Raji (cell line): ENCODE results near the gene ANO2.

Source experiments
- POLR2A ChIP-seq: IDR thresholded peaks from 2 replicates; pipeline ENCODE4 v1.6.1; 2011; ENCODE audit warnings: low read depth, low read length, control low read depth; ENCODE audit not compliant: insufficient read depth

Gene ANO2

DNA sequence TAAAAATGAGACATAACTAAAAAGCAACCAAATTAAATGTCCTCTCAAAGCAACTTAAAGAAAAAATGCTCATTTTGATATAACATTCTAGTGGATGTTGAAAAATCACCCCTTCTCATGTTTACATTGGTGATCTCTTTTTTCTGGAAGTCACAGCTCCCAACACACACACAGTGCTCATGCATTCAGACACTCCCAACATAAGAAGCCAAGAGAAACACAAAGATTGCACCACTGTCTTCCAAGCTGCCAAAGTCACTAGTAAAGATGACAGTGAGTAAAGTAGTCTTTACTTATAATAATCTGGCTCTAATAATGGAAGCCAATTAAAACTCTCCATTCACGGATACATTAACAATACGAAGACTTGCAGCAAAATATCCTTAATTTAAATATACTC lies 294.8 kb downstream of the ANO2 start:
- TF ChIP-seq POLR2A, result no peak

DNA sequence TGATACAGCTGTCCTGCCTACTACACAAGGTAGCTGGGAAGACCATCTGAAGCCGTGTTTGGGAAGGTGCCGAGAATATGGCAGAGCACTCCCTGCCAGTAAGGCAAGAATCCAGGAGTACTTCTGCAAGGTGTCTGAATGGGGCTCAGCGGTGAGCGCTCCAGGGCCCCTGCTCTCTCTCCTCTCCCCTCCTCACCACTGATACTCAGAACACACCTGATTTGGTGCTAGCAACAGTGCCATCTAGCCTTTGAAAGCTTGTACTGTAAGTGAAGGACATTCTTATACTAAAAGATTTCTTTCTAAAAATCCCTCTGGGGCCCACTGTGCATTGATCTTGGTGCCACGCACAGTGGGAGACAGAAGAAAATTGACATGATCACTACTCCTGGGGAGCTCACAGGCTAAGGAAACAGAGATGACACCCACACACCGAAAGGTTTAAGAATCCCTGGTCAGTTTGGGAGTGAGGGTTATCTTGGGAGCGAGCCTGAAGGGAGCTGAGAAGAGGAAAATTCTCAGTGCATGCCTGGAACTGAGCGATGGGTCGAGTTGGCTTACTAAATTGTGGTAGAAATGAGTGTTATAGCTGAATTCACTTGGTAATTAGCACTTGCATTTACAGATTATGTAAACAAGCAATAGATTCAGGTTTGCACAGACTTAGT lies 296.2 kb downstream of the ANO2 start:
- no peak for TF ChIP-seq POLR2A

DNA sequence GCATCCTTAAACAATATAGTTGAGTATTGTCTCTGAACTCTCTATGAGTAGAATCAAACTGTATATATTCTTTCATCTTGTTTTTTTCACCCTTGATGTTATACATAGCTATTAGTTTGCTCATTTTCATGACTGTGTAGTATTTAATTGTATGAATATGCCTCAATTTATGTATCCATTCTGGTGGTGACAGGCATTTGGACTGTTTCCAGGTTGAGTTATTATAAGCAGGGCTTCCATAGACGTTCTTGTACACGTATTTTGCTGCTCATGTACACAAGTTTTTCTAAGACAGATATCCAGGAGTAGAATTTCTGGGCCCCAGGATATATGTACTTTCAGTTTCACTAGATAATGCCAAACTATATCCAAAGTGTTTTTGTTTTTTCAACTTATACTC lies 301.8 kb downstream of the ANO2 start:
- TF ChIP-seq POLR2A, result no peak

DNA sequence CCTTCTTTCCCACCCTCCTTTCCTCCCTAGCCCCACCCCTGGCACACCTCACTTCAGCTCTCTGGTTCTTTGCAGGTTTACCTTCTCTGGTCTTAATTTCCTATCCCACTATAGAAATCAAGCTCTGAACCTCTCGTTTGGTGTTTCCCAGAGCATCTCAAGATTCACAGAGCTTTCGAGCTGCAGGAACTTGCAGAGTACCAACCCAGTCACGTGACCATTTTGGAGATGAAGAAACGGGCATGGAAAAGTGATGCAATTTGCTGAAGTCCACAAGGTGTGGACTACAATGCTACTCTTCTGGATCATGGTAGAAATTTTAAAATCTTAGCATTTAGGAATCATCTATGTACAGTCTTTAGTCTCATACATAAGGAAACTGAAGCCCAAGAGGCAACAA lies 307.4 kb downstream of the ANO2 start:
- TF ChIP-seq POLR2A, result no peak

DNA sequence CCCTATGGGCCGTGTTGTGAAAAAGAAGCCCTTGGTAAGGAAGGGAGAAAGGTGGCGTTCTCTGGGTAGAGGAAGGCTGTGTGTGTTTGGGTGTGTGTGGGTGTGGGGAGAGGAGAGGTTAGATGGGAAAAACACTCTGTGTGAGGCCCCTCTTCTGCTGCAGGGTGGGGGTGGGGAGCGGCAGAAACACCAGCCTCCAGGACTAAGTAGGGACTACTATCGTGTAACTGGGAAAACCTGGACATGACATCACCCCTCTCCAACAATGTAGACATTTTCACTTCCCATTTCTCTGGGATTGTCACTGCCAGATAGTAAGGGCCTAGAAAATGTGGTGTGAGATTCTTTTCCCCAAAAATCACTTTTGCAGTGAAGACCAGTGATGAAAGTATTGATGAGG lies 308.2 kb downstream of the ANO2 start:
- no peak for TF ChIP-seq POLR2A

DNA sequence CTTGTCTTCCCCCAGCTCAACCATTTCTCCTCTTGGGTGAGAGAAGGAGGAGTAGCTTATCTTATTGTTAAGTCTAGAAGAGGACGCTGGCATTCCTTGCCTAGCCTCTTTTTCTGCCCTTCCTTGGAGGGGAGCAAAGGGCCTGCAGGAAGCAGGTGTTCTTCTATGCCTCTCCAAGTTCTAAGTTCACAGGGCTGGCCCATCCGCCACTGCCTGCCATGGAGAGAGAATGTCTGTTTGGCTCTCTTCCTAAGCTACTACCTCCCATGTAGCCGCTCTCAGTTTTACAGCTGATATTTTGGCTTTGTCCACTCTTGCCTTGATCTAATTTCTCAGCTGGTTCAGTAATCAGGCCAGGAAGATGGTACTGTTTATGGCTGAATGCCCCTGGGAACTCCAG lies 312.0 kb downstream of the ANO2 start:
- TF ChIP-seq POLR2A, result no peak

DNA sequence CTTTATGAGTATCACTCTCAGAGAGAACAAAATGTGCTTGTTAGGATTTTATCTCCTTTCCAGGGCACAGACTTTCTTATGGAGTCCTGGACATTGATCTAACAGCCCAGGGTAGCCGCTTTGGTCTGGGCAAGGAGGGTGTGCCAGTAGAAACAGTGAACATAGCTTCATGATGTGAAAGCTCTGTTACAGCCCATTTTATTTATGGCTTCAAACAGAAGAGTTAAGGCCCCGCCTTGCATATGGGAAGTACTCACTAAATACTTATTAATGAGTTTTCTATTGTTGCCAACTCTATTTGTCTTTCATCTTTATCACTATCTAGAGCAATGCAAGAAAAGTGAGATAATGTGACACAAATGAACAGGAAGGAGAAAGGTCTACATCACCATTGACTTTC lies 312.6 kb downstream of the ANO2 start:
- no peak for TF ChIP-seq POLR2A

DNA sequence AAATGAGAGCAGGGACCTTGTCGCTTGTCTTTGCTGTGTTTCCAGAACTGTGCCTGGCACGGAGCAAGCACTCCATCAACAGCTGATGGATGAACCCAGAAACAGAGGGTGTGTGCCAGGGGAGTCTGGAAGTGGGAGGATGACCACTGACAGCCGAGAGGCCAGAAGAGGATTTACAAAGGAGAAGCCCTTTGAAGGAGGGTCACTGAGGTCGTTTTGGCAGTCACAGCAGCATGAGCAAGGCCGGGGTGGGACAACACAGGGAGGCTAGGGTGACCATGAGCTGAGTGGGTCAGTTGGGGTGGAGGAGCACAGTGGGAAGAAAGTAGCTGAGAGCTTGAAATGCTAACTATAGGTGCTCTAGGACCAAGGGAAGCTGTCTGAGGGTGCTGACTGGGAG lies 313.6 kb downstream of the ANO2 start:
- TF ChIP-seq POLR2A, result no peak

DNA sequence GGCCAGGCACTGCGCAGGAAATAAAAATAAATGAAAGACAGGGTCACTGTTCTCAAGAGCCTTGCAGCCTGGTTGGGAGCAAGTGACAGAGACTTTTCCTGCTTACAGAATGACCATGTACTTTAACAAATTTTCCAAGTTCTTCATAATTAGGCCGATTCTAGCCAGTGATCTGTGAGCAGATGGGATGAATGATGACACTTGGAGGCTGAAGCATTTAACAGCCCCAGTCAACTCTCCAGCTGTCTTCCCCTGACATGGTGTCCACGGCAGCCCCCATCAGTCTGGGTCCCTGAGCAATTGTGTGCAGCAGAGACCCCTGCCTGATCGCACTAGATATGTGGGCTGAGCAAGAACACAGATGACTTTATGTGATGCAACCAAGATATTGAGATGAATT lies 314.3 kb downstream of the ANO2 start:
- no peak for TF ChIP-seq POLR2A

DNA sequence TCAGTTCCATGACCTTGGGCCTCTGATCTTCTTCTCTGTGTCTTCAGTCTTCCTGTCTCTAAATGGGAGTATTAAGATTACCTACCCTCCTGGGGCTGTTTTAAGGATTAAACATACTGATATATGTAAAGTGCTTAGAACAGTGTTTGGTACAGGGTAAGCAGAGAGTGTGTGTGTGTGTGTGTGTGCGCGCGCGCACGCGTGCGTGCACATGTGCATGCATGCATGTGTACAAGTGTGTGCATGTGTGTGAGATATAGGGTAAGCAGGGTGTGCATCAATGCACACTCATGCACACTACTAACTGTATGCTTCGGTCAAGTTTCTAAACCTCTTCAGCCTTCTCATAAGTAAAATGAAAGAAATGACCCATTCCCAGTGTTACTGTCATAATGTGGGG lies 316.6 kb downstream of the ANO2 start:
- TF ChIP-seq POLR2A, result no peak

DNA sequence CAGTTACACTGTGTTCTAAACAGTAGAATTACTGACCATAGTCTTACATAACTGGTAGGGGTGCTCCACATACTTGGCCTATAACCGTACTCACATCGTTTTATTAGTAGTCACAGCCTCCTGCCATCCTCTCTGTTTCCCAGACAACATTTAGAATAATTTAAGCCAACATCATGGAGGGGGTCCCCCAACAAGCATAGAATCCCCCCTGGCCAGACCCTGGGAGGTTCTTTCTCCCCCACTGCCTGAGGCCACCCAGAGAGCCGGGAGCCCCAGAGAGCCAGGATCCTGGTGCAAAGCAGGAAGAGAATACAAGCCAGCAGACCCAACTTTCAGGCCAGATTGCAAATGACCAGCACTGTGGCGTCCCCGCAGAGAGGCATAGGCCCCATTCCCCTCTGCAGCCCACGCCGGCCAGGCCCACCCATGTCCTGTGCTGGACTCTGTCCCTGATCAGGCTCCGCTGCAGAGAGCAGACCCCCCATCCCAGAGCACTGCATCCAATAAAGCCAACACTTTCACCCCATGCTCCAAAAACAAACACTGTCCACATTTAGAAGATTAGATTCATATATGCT lies 317.9 kb downstream of the ANO2 start:
- TF ChIP-seq POLR2A, result no peak

DNA sequence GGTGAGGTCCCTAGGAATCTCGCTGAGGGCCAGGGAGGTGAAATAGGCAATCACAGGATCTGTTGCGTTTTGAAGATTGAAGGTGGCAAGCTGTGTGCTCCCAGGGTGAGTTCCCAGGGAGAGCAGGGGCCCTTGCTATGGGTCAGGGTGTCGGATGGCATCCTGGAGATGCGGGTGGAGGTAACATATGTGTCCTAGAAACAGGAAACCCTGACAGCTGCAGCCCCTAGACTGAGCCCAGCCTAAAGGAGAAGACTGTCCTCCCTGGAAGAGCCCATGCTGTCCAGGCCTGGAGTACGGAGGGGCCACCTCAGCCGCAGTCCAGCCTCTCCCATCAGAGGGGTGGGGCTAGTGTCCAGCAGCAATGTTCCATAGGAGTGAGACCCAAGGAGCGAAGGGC lies 318.9 kb downstream of the ANO2 start:
- TF ChIP-seq POLR2A, result no peak

DNA sequence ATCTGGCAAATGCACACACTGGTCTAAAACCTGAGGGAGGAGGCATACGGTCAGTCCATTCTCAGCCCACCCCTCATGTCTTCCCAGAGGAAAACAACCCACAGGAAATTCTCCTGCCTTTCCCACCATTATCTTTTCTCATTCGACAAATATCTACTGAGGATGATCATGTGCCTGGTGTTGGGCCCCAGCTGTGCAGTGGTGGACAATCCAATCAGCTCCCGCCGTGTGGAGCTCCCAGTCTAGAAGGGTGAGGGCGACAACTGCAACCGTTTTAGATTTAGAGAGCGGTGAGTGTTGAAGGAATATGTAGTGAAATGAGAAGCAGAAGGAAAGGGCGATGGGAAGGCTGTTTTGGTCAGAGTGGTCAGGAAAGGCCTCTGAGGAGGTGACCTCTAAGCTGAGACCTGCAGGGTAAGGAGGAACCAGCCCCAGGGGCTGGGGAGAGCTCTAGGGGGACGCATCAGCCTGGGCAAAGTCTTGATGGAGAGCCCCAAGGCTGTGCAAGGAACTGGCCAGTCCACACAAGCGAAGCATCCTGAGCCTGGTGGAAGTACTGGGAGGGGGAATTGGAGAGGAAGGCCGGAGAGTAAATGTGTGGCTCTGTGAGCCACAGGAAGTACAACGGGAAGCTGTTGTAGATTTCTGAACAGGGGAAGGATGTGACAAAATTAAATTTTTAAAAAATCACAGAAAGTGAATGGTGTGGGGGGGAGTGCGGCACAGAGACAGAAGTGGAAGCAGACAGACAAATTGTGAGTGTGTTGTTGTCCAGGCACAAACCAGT lies 320.4 kb downstream of the ANO2 start:
- no peak for TF ChIP-seq POLR2A

DNA sequence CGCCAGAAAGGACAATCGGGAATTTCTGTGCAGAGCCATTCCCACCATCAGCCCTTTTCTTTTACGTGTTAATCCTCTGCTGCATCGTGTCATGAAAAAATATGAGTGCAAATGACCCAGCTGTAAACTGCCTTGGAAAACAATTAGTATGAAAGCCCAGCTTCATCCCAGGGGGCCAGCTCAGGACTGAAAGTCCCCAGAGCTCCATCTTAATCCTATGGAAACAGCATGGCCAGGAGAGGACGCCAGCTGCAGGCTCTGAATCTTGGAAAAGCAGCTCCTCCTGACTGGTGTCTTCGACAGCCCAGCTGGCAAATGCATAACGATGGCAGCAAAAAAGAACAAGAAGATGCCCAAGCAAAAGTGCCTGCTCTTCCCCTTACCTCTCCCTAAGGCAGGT lies 321.6 kb downstream of the ANO2 start:
- no peak for TF ChIP-seq POLR2A

DNA sequence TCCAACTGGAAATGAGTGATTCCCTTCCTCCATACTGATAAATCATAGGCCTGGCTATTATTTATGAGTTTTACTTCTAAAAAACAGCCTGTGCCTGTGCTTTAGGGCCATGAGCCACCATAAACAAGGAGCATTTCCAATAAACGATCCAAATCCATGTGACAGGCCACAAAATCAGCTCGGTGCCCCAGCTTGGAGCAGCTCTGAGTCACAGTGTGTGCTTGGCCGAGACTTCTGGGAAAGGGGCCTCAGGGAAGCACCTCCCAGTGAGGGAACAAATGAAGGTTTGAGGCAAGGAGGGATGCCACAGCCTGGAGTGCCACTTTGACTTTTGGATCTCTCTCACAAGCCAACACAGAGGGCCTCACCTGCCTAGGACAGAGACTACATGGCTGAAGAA lies 322.8 kb downstream of the ANO2 start:
- TF ChIP-seq POLR2A, result no peak

DNA sequence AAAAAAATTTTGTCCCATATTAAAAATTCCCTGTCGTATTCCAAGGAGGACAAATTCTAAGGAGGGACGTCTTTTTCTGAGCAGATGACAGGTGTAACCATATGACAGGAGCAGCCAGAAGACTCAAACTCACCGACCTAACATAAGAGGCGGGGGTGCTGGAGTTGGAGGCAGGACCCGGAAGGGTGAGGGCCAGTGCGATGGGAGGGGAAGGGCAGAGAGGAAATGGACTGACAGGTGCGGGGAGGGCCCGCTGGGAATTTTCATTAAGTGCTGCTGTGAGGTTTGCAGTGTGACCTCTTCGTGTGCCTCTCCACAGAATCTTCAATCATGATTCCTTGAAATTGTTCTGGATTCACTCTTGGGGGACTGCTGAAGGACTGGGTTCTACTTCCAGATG lies 323.7 kb downstream of the ANO2 start:
- no peak for TF ChIP-seq POLR2A

DNA sequence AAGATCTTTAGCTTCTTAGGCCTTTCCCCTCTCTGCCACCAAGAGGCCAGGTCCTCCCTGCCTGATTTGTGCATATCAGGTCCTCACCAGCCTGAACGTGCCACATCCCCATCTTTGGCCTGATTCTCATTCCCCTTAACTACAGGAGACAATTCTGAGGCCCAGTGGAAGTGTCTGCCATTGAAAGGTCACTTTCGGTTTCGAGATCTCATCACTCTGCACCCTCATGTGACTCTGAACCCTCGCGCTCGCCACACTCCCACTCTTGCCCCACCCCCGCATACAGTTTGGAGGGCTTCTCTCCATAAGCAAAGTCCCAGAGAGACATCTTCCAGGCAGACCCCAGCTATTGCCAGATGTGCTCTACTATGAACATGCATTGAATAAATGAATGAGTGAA lies 324.2 kb downstream of the ANO2 start:
- no peak for TF ChIP-seq POLR2A

DNA sequence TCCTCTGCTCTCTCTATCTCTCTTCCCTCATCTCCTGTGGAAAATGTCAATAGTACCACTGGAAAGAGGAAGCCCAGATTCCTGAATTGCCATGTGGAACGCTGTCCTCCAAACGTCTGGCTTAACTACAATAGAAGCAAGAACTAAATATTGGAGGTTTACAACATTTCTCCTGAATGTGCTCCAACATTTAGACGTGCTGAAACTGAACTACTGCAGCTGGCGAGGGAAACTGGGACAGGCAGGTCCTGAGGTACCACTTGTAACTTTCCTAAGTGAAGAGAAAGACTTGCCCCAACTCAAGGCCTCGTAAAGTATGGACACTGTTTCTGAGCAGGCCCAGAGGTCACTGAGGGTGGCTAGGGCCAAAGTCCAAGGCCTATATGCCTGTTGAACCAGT lies 325.4 kb downstream of the ANO2 start:
- TF ChIP-seq POLR2A, result no peak
